Measurements from ENCODE around the gene BAHD1.
A peak's percentile ranks its signal among the peaks of the same experiment; 100 is the strongest.

Gene BAHD1

GRCh38 chr15:40469776-40470390 is 29.1 kb downstream of the BAHD1 start:
- no peak for DNase-seq

GRCh38 chr15:40470423-40471104 is 29.8 kb downstream of the BAHD1 start, which contains the start of gene CHST14:
Gene CHST14 (plus strand): TSS chr15:40470984. CDS start chr15:40471214, 230 bp downstream.
- peak; percentile 43 to 74 for DNase-seq

- no peak for DNase-seq
These were observed 30.5 kb downstream of the BAHD1 start for GRCh38 chr15:40471105-40471807.

- no peak for DNase-seq
These were observed 31.0 kb downstream of the BAHD1 start for GRCh38 chr15:40471808-40472150.

DNA sequence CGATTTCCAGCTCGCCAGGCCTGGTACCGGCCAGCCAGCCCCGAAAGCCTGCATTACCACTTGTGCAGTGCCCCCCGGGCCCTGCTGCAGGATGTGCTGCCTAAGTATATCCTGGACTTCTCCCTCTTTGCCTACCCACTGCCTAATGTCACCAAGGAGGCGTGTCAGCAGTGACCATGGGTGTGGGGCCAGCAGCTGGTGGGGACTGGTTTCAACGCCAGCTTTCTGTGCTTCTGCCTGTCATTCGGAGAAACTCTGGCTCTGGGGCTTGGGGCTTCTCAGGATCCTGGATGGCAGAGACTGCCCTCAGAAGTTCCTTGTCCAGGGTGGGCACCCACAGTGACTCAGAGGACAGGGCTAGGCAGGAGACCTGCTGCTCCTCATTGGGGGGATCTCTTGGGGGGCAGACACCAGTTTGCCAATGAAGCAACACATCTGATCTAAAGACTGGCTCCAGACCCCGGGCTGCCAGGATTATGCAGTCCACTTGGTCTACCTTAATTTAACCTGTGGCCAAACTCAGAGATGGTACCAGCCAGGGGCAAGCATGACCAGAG is 31.5 kb downstream of the BAHD1 start:
- DNase-seq = no peak

DNA sequence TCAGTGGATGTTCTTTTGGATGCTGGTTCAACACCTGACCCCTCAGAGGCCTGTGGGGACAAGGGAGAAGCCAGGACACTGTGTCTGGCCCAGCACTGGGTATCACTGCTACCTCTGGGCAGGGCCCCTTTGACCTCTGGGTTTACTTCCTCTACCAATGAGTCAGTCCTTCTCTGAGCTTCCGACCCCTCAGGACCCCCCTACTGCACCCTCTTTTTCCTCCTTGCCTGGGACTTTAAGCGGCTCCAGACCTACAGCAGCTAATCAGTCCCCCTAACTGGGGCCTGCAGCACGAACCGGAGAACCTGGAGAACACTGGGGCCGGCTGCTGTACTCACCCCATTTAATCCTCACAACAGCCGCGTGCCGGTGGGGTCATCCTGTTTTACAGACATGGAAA is 33.8 kb downstream of the BAHD1 start:
- DNase-seq = no peak

GRCh38 chr15:40477642-40478327 is 37.0 kb downstream of the BAHD1 start:
- no peak for DNase-seq

DNA sequence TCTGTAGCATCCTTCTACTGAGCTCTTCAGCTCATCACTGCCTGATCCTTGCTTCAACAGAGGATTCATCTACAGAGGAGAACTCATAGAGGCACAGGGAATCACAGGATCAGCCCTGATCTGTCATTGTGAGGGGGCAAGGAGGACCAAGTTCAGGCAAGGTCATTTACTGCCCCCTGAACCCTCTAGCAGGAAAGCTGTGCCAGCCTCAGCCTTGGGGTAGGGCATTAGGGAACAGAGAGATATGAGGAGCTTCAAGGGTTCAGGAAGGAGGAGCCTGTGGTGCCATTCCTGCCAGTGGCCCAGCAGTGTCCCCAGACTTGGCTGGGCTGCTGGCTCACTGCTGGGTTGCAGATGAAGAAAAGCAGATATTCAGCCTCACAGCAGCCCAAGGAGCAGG is 38.3 kb downstream of the BAHD1 start:
- no peak for DNase-seq

DNA sequence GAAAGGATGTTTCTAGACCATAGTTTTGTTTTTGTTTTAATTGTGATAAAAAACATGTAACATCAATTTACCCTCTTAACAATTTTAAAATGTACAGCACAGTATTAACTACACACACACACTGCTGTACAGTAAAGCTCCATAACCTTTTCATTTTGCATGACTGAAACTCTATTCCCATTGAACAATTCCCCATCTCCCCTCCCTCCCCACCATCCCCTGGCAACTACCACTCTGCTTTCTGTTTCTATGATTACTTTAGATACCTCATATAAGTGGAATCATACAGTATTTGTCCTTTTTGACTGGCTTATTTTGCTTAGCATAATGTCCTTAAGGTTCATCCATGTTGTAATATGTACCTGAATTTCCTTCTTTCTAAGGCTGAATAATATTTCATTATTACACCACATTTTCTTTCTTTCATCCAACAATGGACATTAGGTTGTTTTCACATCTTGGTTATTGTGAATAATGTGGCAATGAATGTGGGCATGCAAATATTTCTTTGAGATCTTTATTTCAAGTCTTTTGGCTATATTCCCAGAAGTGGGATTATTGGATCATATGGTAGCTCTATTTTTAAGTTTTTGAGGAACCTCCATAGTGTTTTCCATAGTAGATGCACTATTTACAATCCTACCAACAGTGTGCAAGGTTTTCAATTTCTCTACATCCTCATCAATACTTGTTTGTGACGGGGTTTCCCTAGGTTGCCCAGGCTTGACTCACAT is 40.8 kb downstream of the BAHD1 start:
- DNase-seq = no peak

GRCh38 chr15:40483919-40484318 is 43.2 kb downstream of the BAHD1 start:
- no peak for DNase-seq

- DNase-seq = no peak
These were observed 45.5 kb downstream of the BAHD1 start for GRCh38 chr15:40486066-40486770.

DNA sequence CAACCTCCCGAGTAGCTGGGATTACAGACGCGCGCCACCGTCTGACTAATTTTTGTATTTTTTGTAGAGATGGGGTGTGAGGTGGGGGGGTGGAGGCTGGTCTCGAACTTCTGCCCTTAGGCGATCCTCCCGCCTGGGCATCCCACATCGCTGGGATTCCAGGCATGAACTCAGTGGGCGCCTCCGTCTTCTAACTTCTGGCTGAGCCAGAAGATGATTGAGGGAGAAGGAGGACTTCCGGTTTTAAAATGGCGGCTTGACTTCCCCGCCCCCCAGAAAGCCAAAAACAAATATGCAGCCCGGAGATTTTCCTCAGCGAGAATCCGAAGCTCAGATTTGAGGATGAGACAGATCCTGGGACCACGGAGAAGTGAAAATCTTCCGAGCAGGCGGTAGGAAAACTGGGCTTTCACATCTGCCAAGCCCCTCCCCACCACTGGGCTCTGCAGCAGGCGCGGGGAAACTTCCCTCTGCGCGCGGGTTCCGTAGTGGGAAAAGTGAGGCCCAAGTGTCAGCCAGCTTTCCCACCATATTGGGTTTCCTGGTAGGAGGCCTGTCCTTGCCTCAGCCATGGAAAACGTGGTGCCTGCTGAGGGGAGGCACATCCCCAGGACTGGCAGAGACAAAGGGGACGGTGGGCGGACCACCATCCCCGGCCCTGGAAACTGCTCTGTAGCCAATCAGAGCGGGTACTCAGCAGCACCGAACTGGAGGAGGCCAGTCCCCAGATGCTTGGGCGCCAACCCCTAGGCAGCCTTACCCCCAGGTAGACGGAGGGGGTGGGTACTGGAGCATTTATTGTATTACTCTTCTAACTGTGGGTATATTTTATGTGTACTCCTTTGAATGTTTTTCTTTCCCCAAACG is 47.3 kb downstream of the BAHD1 start:
- DNase-seq = no peak

GRCh38 chr15:40489274-40490175 is 48.8 kb downstream of the BAHD1 start:
- no peak for DNase-seq

DNA sequence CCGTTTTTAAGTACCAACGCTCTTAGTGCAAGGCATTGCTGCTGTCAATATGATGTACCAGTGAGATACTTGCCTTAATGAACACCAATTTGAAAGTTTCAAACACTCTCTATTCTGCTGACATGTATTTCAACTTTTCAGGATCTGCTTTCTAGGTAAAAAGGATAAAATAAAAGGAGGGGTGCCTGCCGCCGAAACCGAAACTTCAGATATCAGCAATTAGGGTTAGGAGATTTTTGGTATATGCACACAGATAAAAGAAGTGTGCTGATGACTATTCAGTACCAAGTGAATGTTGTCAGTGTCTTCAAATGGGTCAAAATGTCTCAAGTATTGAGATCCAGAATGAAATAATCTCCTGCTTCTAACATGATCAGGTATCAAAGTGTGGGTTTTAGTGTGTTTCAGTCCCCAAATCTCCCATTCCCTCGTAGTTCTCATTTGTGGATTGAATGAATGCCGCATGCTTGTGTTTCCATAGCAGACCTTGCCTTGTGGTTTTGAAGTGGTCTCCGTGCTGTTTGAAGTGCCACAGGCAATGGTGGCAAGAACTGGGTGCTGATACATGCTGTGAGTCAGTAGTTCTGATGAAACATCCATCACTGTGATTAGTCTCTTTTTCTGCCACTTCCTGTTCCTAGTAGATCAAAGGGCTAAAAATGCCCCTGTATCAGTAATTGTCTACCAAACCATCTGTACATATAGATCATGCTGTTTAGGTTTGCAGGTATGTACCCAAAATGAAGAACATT is 52.5 kb downstream of the BAHD1 start:
- DNase-seq = peak in 1 of 2 donors; percentile 57

GRCh38 chr15:40495516-40495915 is 54.8 kb downstream of the BAHD1 start:
- DNase-seq = no peak

DNA sequence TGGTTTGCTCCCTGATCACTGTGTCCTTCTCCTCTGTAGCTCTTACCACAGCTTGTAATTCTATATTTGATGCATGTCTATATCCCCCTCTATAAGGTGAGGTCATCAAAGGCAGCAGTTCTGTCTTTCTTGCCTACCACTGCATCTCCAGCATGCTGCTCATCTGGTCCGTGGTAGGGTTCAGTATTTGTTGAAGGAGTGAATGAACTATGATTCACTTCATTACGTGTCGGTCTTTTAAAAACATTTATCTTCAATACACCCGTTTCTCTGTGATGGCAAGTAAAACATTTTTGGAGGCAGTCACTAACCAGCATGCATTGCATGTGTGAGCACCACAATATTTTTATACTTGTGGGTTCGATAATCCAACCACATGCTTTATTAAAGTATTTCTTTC is 57.7 kb downstream of the BAHD1 start:
- no peak for DNase-seq

DNA sequence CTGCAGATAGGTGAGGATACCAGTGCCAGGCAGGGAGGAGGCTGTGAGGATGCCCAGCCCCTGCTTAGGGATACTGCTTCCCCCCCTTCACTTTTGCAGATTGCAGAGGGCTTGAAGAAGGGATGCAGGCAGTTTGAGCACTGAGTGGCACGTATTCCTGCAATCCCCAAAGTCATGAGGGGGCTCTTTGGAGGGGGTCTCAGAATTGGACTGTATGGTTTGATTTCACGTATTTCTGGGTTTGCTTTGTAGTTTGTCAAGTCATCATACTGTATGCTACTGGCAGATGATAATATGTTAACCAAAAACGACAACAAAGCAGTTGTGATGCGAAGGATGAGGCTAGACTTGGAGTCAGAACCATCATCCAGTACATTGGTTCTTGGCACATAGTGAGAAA is 58.1 kb downstream of the BAHD1 start:
- no peak for DNase-seq

DNA sequence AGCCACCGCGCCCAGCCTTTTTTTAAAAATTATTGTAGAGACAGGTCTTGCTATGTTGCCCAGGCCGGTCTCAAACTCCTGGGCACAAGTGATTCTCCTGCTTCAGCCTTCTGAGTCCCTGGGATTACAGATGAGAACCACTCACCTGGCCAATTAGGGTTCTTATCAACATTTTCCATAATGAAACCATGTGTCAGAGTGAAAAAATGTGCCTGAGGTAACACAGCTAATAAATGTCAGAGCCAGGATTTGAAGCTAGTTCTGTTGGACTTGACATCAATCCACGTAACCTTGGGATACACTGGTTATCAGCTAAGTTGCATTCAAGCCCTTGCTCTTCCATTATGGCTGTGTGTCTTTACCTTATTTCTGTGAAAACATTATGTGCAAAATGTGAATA is 59.2 kb downstream of the BAHD1 start:
- no peak for DNase-seq
